Ovary (tissue), 3 donors: ENCODE data around the gene SPIN4.

Experiments
- CTCF ChIP-seq, 3 donors: fragments of 450-650 bp in 2 of 3; fragments of 200-600 bp in 1 of 3; IDR thresholded peaks; one replicate each; pipeline versions ENCODE4 v1.5.1 to v1.8.0; 2016 to 2022; ENCODE audit warnings: antibody characterized with exemption in 3 of 3, mild to moderate bottlenecking in 1 of 3
- EP300 ChIP-seq: sonication (generic); formaldehyde crosslinking; IDR thresholded peaks from one replicate; pipeline ENCODE4 v1.6.1; 2017; ENCODE audit warnings: antibody characterized with exemption
- POLR2A ChIP-seq: fragments of 450-650 bp; IDR thresholded peaks from one replicate; pipeline ENCODE4 v1.6.1; 2017; ENCODE audit warnings: antibody characterized with exemption, mild to moderate bottlenecking, moderate library complexity
- donor health status: DM: no; HTN: no; CAD: no.

DNA sequence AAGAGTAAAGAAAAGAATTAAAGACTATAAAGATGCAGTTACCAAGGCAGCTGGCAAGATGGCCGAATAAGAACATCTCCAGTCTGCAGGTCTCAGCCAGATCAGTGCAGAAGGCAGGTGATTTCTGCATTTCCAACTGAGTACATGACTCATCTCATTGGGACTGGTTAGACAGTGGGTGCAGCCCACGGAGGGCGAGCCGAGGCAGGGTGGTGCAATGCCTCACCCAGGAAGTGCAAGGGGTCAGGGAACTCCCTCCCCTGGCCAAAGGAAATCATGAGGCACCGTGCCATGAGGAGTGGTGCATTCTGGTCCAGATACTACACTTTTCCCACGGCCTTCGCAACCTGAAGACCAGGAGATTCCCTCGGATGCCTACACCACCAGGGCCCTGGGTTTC is 20.5 kb downstream of the SPIN4 start:
- TF ChIP-seq CTCF (IDR thresholded peaks at IDR 0.05) (no peak), POLR2A (no peak), EP300 (no peak)
